ENCODE measurements around the gene SMARCA1. TPM values are rescaled to one million over a fixed set of nuclear protein-coding genes. Genes with fewer than 3 reads are reported as not detected.

The SMARCA1 gene
- polyA plus RNA-seq, 3 donors: 0.03 to 0.13 TPM; not detected in 1

DNA sequence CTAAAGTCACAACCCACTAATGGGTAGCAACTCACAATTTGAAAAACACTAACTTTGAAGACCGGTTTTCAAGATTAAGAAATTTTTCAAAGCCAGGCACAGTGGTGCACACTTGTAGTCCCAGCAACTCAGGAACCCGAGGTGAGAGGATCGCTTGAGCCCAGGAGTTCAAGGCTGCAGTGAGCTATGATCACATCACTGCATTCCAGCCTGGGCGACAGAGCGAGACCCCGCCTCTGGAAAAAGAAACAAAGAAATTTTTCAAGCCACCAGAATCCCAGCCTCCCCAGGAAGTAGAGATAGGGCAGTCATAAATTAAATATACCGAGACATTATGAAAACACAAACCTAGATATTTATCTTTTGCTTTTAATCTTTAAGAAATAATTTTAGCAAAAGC is 13.0 kb downstream of the SMARCA1 start:
- Mint-ChIP-seq H3K9me3 (no peaks in the 10 kb centered on the region), H3K4me1 (no peaks in the 10 kb centered on the region), H3K27me3 (ENCODE audit: low read depth in 3 of 3) (peaks cover 0 to 2% (median 0%) of the 10 kb centered on the region in 3 donors), H3K4me3 (no peak overlapping the region), H3K36me3 (no peaks in the 10 kb centered on the region), H3K27ac (no peak overlapping the region)
- no peak overlapping the region for H3K9ac ChIP-seq (ENCODE audit: insufficient read depth, low read length, poor library complexity, severe bottlenecking)
- H3K36me3 ChIP-seq (replicated peaks in 1 of 2; ENCODE audit: control insufficient read depth in 1 of 2, insufficient read depth in 2 of 2, low read length in 2 of 2): no peaks in the 10 kb centered on the region
- no peak overlapping the region for H3K4me2 ChIP-seq (replicated peaks; ENCODE audit: extremely low read depth, low read length, poor library complexity, severe bottlenecking)
- H3K27ac ChIP-seq (ENCODE audit: low read depth in 1 of 2, low read length in 2 of 2): no peak overlapping the region
- H3K9me3 ChIP-seq (replicated peaks in 1 of 2; ENCODE audit: control insufficient read depth in 1 of 2, insufficient read depth in 1 of 2, low read length in 2 of 2): no peaks in the 10 kb centered on the region
- no peak overlapping the region for H3K4me3 ChIP-seq (replicated peaks in 1 of 3; ENCODE audit: low read depth in 2 of 3, low read length in 3 of 3)
- no peaks in the 10 kb centered on the region for H3K4me1 ChIP-seq (ENCODE audit: control insufficient read depth in 1 of 2, insufficient read depth in 2 of 2, low read length in 2 of 2)
- H4K20me1 ChIP-seq (ENCODE audit: insufficient read depth, low read length): no peaks in the 10 kb centered on the region
- H2AFZ ChIP-seq (ENCODE audit: insufficient read depth, low read depth, low read length, poor library complexity, severe bottlenecking): no peak overlapping the region
- TF ChIP-seq, protein P1, sequence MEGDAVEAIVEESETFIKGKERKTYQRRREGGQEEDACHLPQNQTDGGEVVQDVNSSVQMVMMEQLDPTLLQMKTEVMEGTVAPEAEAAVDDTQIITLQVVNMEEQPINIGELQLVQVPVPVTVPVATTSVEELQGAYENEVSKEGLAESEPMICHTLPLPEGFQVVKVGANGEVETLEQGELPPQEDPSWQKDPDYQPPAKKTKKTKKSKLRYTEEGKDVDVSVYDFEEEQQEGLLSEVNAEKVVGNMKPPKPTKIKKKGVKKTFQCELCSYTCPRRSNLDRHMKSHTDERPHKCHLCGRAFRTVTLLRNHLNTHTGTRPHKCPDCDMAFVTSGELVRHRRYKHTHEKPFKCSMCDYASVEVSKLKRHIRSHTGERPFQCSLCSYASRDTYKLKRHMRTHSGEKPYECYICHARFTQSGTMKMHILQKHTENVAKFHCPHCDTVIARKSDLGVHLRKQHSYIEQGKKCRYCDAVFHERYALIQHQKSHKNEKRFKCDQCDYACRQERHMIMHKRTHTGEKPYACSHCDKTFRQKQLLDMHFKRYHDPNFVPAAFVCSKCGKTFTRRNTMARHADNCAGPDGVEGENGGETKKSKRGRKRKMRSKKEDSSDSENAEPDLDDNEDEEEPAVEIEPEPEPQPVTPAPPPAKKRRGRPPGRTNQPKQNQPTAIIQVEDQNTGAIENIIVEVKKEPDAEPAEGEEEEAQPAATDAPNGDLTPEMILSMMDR (IDR thresholded peaks at IDR 0.05): no peak
- no peaks in the 10 kb centered on the region for H3K27me3 ChIP-seq (ENCODE audit: control insufficient read depth in 2 of 2, insufficient read depth in 2 of 2, low read length in 2 of 2)
- WGBS (ENCODE audit: insufficient coverage): 80% methylated on average over 1 of the region's 7 CpGs
- H3K79me2 ChIP-seq (ENCODE audit: insufficient read depth, low read length): no peaks in the 10 kb centered on the region
- DNase-seq: no peak
- intact Hi-C loops (cut with micrococcal nuclease): no loop called here

DNA sequence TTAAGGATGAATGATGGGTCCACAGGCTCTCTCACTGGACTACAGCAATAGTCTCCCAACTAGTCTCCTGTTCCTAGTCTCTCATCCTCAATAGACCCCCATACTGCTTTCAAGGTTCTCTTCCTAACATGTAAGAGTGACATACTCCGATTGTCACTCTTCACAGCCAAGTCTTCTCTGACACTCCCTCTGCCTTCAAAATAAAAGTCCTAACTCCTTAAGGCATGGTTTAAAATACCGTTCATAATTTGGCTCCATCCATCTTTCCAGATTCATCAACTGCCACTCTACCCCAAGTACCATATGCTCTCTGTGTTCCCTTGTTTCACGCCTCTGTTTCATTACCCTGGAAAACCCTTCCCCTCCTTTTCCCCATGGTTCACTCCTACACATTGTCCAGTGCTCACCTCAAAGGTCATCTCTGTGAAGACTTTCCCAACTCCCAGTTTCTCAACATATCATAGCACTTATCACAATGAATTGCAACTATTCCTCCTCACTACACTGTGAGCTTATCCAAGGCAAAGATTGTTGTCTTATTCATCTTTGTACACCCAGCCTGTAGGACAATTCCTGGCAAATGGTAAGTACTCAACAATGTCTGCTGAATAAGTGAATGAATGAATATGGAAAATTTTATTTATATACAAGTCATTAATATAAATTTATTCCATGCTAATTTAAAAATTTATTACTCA is 26.0 kb downstream of the SMARCA1 start:
- TF ChIP-seq, protein P1 (IDR thresholded peaks at IDR 0.05): no peak

More for the DNA sequence above, 26.0 kb downstream of the SMARCA1 start:
- H3K4me3 ChIP-seq (replicated peaks in 1 of 3; ENCODE audit: low read depth in 2 of 3, low read length in 3 of 3): no peak overlapping the region
- H3K27me3 ChIP-seq (ENCODE audit: control insufficient read depth in 2 of 2, insufficient read depth in 2 of 2, low read length in 2 of 2): no peaks in the 10 kb centered on the region
- H4K20me1 ChIP-seq (ENCODE audit: insufficient read depth, low read length): no peaks in the 10 kb centered on the region
- WGBS (ENCODE audit: insufficient coverage): 88% methylated on average over 3 of the region's 3 CpGs
- H3K9me3 ChIP-seq (replicated peaks in 1 of 2; ENCODE audit: control insufficient read depth in 1 of 2, insufficient read depth in 1 of 2, low read length in 2 of 2): no peaks in the 10 kb centered on the region
- H3K27me3 Mint-ChIP-seq (ENCODE audit: low read depth in 3 of 3): no peaks in the 10 kb centered on the region
- intact Hi-C loops (cut with micrococcal nuclease): no loop called here
- H3K4me1 Mint-ChIP-seq: no peaks in the 10 kb centered on the region
- no peak overlapping the region for H3K4me3 Mint-ChIP-seq
- no peak overlapping the region for H2AFZ ChIP-seq (ENCODE audit: insufficient read depth, low read depth, low read length, poor library complexity, severe bottlenecking)
- H3K27ac ChIP-seq (ENCODE audit: low read depth in 1 of 2, low read length in 2 of 2): no peak overlapping the region
- no peaks in the 10 kb centered on the region for H3K9me3 Mint-ChIP-seq
- no peaks in the 10 kb centered on the region for H3K36me3 Mint-ChIP-seq
- H3K9ac ChIP-seq (ENCODE audit: insufficient read depth, low read length, poor library complexity, severe bottlenecking): no peak overlapping the region
- no peaks in the 10 kb centered on the region for H3K36me3 ChIP-seq (replicated peaks in 1 of 2; ENCODE audit: control insufficient read depth in 1 of 2, insufficient read depth in 2 of 2, low read length in 2 of 2)
- H3K27ac Mint-ChIP-seq: no peak overlapping the region
- no peak for DNase-seq
- H3K4me1 ChIP-seq (ENCODE audit: control insufficient read depth in 1 of 2, insufficient read depth in 2 of 2, low read length in 2 of 2): no peaks in the 10 kb centered on the region
- H3K79me2 ChIP-seq (ENCODE audit: insufficient read depth, low read length): no peaks in the 10 kb centered on the region
- H3K4me2 ChIP-seq (replicated peaks; ENCODE audit: extremely low read depth, low read length, poor library complexity, severe bottlenecking): no peak overlapping the region

All from CD14-positive monocyte (primary cell).